SK-N-SH (cell line): ENCODE results near the gene USP48. TPM values are rescaled to one million over a fixed set of nuclear protein-coding genes. Genes with fewer than 3 reads are reported as not detected.

Experiments used
- CTCF ChIA-PET: fragments of 300-600, 350-600 bp; formaldehyde crosslinking; extraction: SDS; loops from one replicate; lab custom pipeline; 2021; lab: Yijun Ruan, JAX
- POLR2A ChIA-PET: fragments of 350-600 bp; sonication (Branson Sonifier 250); formaldehyde crosslinking; extraction: SDS; loops from one replicate; lab custom pipeline; 2020; ENCODE audit warnings: antibody characterized with exemption, inconsistent platforms; lab: Yijun Ruan, JAX
- DNase-seq: peaks from one replicate; pipeline ENCODE4 v3.0.0; 2012
- H2AFZ ChIP-seq: fragments of 200-600 bp; sonication (generic); 2 replicates; pipeline ENCODE4 v1.8.1; 2016; ENCODE audit warnings: antibody characterized with exemption, mild to moderate bottlenecking, low read depth
- H3F3A ChIP-seq: fragments of 200-600 bp; sonication (generic); replicated peaks from 2 replicates; pipeline ENCODE3; 2016; ENCODE audit warnings: antibody characterized with exemption, mild to moderate bottlenecking; ENCODE audit not compliant: insufficient read depth
- H3K27ac ChIP-seq, 2 experiments: fragments of 200-500 bp in 1 of 2; fragments of 200-600 bp in 1 of 2; sonication (Bioruptor generic) in 1 of 2; sonication (generic), shearing (Covaris generic) in 1 of 2; 2 replicates each; pipeline versions ENCODE4 v1.5.1 to v1.6.1; 2014 to 2016; ENCODE audit warnings: low read depth in 2 of 2, inconsistent platforms in 1 of 2, low read length in 1 of 2, mild to moderate bottlenecking in 1 of 2, mixed read lengths in 1 of 2
- H3K27me3 ChIP-seq: fragments of 200-600 bp; sonication (generic), shearing (Covaris generic); 2 replicates; pipeline ENCODE4 v1.6.1; 2016; ENCODE audit warnings: mixed run types; ENCODE audit not compliant: insufficient read depth
- H3K36me3 ChIP-seq, 2 experiments: fragments of 200-500 bp in 1 of 2; fragments of 200-600 bp in 1 of 2; sonication (Bioruptor generic) in 1 of 2; sonication (generic) in 1 of 2; replicated peaks in 1 of 2; 2 replicates each; pipeline versions ENCODE3 to v1.5.1; 2014 to 2016; ENCODE audit warnings: low read length in 1 of 2, mild to moderate bottlenecking in 1 of 2; ENCODE audit not compliant: insufficient read depth in 2 of 2, control insufficient read depth in 1 of 2
- H3K4me1 ChIP-seq, 2 experiments: fragments of 200-500 bp in 1 of 2; fragments of 200-600 bp in 1 of 2; sonication (Bioruptor generic) in 1 of 2; sonication (generic), shearing (Covaris generic) in 1 of 2; 2 replicates each; pipeline versions ENCODE4 v1.5.1 to v1.6.1; 2014 to 2016; ENCODE audit warnings: low read depth in 1 of 2, low read length in 1 of 2, mixed run types in 1 of 2; ENCODE audit not compliant: insufficient read depth in 2 of 2, control insufficient read depth in 1 of 2
- H3K4me2 ChIP-seq: fragments of 200-600 bp; sonication (generic), shearing (Covaris generic); 2 replicates; pipeline ENCODE4 v1.6.1; 2017; ENCODE audit warnings: mixed run types
- H3K4me3 ChIP-seq, 2 experiments: fragments of 200-500 bp in 1 of 2; fragments of 200-600 bp in 1 of 2; sonication (Bioruptor generic) in 1 of 2; sonication (generic), shearing (Covaris generic) in 1 of 2; 2 replicates each; pipeline versions ENCODE4 v1.5.1 to v1.8.1; 2014 to 2016; ENCODE audit warnings: low read depth in 2 of 2, inconsistent platforms in 1 of 2, low read length in 1 of 2, mild to moderate bottlenecking in 1 of 2, mixed read lengths in 1 of 2, moderate library complexity in 1 of 2
- H3K79me2 ChIP-seq: fragments of 200-600 bp; sonication (generic); 2 replicates; pipeline ENCODE4 v1.8.1; 2017; ENCODE audit warnings: mild to moderate bottlenecking; ENCODE audit not compliant: insufficient read depth
- H3K9ac ChIP-seq: fragments of 200-600 bp; sonication (generic); 2 replicates; pipeline ENCODE4 v1.6.1; 2017; ENCODE audit warnings: mixed run types
- H3K9me2 ChIP-seq: fragments of 200-600 bp; sonication (generic); 2 replicates; pipeline ENCODE4 v1.6.1; 2017; ENCODE audit warnings: mixed run types
- H3K9me3 ChIP-seq: fragments of 200-600 bp; sonication (generic); 2 replicates; pipeline ENCODE4 v1.6.1; 2017; ENCODE audit warnings: mixed run types, mild to moderate bottlenecking, moderate library complexity
- H4K20me1 ChIP-seq: fragments of 200-600 bp; sonication (generic); 2 replicates; pipeline ENCODE4 v1.6.1; 2017; ENCODE audit warnings: mild to moderate bottlenecking, mixed run types; ENCODE audit not compliant: insufficient read depth
- EP300 ChIP-seq, 2 experiments: IDR thresholded peaks; 2 replicates each; pipeline versions ENCODE4 v1.4.0 to v1.6.1; 2012; ENCODE audit warnings: borderline replicate concordance in 1 of 2, low read depth in 1 of 2, low read length in 1 of 2
- FOXJ3 ChIP-seq: sonication (generic); formaldehyde crosslinking; IDR thresholded peaks from 2 replicates; pipeline ENCODE4 v1.5.1; 2020; ENCODE audit warnings: mild to moderate bottlenecking, missing genetic modification reagents
- FOXM1 ChIP-seq: IDR thresholded peaks from 2 replicates; pipeline ENCODE4 v1.4.0; 2012; ENCODE audit warnings: low read depth, mild to moderate bottlenecking
- JUND ChIP-seq: IDR thresholded peaks from 2 replicates; pipeline ENCODE4 v1.4.0; 2012
- MEF2A ChIP-seq: IDR thresholded peaks from 2 replicates; pipeline ENCODE4 v1.4.0; 2012; ENCODE audit warnings: low read depth, borderline replicate concordance
- MXI1 ChIP-seq: IDR thresholded peaks from 2 replicates; pipeline ENCODE4 v1.6.1; 2012; ENCODE audit warnings: mild to moderate bottlenecking, low read depth, low read length, improper control_type of control experiment
- NFIC ChIP-seq: IDR thresholded peaks from 2 replicates; pipeline ENCODE4 v1.4.0; 2012; ENCODE audit warnings: borderline replicate concordance
- NRF1 ChIP-seq: IDR thresholded peaks from 2 replicates; pipeline ENCODE4 v1.6.1; 2012; ENCODE audit warnings: low read depth, mild to moderate bottlenecking, low read length
- RXRA ChIP-seq: IDR thresholded peaks from 2 replicates; pipeline ENCODE4 v1.4.0; 2012; ENCODE audit warnings: low read depth, mild to moderate bottlenecking, borderline replicate concordance
- SMC3 ChIP-seq: IDR thresholded peaks from 2 replicates; pipeline ENCODE4 v1.6.1; 2012; ENCODE audit warnings: low read depth, low read length, improper control_type of control experiment
- TAF1 ChIP-seq: IDR thresholded peaks from 2 replicates; pipeline ENCODE4 v1.6.1; 2012; ENCODE audit warnings: low read depth, mild to moderate bottlenecking, low read length, moderate library complexity, borderline replicate concordance
- WGBS: methylation state at CpG from one replicate; pipeline ENCODE4 v1.1.6; 2017; ENCODE audit warnings: low lambda C conversion rate; 5-methylcytosine and 5-hydroxymethylcytosine counted together
- polyA plus RNA-seq, 3 experiments: library from polyadenylated mRNA; depleted of rRNA; stranded (reverse); fragments of >200 nt; gene quantifications; 2 replicates each; pipeline ENCODE4 v1.2.3, GENCODE V29; 2012
- TF ChIP-seq, protein P1 (sequence below): fragments of 150-350 bp; IDR thresholded peaks from 2 replicates; pipeline ENCODE4 v1.6.1; 2016; ENCODE audit warnings: mild to moderate bottlenecking, low read depth, low read length
- TF ChIP-seq, protein P2 (sequence below): fragments of 200-600 bp; sonication (generic); IDR thresholded peaks from 2 replicates; pipeline ENCODE4 v1.6.1; 2017; ENCODE audit warnings: antibody characterized with exemption, mild to moderate bottlenecking, moderate library complexity
- TF ChIP-seq, protein P3 (sequence below): IDR thresholded peaks from 2 replicates; pipeline ENCODE4 v1.4.0; 2012; ENCODE audit warnings: low read depth

Gene USP48
- polyA plus RNA-seq, 1 of the 3 experiments (the other 2 are of a cell fraction): 13.6 TPM

GRCh38 chr1:21664806-21665588, 118.0 kb downstream of the USP48 start:
- POLR2A ChIA-PET: no interaction called here
- Histone ChIP-seq H3K4me1 (peaks cover 0 to 4% of the 10 kb centered on the region in 2 experiments; a peak in 1 of 4 replicates), H3K36me3 (no peaks in the 10 kb centered on the region), H3K79me2 (no peaks in the 10 kb centered on the region), H3K4me2 (no peak overlapping the region), H3K9me3 (no peaks in the 10 kb centered on the region), H3K9ac (no peak overlapping the region), H3K9me2 (no peaks in the 10 kb centered on the region), H3K27me3 (peaks cover 7% of the 10 kb centered on the region; the same call in 1 of the 2 replicates), H2AFZ (no peak overlapping the region), H3F3A (no peaks in the 10 kb centered on the region), H4K20me1 (no peaks in the 10 kb centered on the region)
- 62% methylated on average over 9 of the region's 10 CpGs for WGBS
- CTCF ChIA-PET: interaction anchor here (0.9 to 1.3 kb wide), 5 partner anchors 13 to 361 kb away, joined by 3 read pairs; no protein-coding TSS in a partner anchor
- no peak for TF ChIP-seq EP300 (IDR thresholded peaks at IDR 0.05; ENCODE audit: borderline replicate concordance in 1 of 2, low read depth in 1 of 2, low read length in 1 of 2)
- TF ChIP-seq FOXM1: no peak
- TF ChIP-seq, protein P1, sequence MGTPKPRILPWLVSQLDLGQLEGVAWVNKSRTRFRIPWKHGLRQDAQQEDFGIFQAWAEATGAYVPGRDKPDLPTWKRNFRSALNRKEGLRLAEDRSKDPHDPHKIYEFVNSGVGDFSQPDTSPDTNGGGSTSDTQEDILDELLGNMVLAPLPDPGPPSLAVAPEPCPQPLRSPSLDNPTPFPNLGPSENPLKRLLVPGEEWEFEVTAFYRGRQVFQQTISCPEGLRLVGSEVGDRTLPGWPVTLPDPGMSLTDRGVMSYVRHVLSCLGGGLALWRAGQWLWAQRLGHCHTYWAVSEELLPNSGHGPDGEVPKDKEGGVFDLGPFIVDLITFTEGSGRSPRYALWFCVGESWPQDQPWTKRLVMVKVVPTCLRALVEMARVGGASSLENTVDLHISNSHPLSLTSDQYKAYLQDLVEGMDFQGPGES: no peak
- no peak for TF ChIP-seq MXI1
- TF ChIP-seq, protein P2, sequence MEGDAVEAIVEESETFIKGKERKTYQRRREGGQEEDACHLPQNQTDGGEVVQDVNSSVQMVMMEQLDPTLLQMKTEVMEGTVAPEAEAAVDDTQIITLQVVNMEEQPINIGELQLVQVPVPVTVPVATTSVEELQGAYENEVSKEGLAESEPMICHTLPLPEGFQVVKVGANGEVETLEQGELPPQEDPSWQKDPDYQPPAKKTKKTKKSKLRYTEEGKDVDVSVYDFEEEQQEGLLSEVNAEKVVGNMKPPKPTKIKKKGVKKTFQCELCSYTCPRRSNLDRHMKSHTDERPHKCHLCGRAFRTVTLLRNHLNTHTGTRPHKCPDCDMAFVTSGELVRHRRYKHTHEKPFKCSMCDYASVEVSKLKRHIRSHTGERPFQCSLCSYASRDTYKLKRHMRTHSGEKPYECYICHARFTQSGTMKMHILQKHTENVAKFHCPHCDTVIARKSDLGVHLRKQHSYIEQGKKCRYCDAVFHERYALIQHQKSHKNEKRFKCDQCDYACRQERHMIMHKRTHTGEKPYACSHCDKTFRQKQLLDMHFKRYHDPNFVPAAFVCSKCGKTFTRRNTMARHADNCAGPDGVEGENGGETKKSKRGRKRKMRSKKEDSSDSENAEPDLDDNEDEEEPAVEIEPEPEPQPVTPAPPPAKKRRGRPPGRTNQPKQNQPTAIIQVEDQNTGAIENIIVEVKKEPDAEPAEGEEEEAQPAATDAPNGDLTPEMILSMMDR: no peak
- no peak for TF ChIP-seq RXRA
- TF ChIP-seq FOXJ3 (CRISPR knock-in tag): no peak
- TF ChIP-seq SMC3: no peak
- TF ChIP-seq JUND: no peak
- TF ChIP-seq NRF1: no peak
- TF ChIP-seq MEF2A: no peak
- TF ChIP-seq NFIC: no peak
- TF ChIP-seq, all 33 proteins: peak for 0
- Histone ChIP-seq H3K4me3 (no peak overlapping the region), H3K27ac (no peak overlapping the region)
- DNase-seq: no peak

GRCh38 chr1:21663951-21664805, 118.8 kb downstream of the USP48 start:
- no peak overlapping the region for H2AFZ ChIP-seq
- CTCF ChIA-PET: interaction anchor here (0.9 to 1.3 kb wide), 4 partner anchors 293 to 362 kb away, joined by 3 read pairs; no protein-coding TSS in a partner anchor
- peaks cover 0 to 4% of the 10 kb centered on the region in 2 experiments; a peak in 1 of 4 replicates for H3K4me1 ChIP-seq
- H3K36me3 ChIP-seq: no peaks in the 10 kb centered on the region
- H4K20me1 ChIP-seq: no peaks in the 10 kb centered on the region
- no peak for DNase-seq
- H3K9me2 ChIP-seq: no peaks in the 10 kb centered on the region
- WGBS: 82% methylated on average over 13 of the region's 16 CpGs
- H3F3A ChIP-seq: no peaks in the 10 kb centered on the region
- H3K79me2 ChIP-seq: no peaks in the 10 kb centered on the region
- POLR2A ChIA-PET: no interaction called here
- H3K4me2 ChIP-seq: no peak overlapping the region
- TF ChIP-seq FOXM1 (no peak), TAF1 (no peak)
- TF ChIP-seq, protein P3, sequence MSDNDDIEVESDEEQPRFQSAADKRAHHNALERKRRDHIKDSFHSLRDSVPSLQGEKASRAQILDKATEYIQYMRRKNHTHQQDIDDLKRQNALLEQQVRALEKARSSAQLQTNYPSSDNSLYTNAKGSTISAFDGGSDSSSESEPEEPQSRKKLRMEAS: no peak
- H3K9ac ChIP-seq: no peak overlapping the region
- no peaks in the 10 kb centered on the region for H3K9me3 ChIP-seq
- peaks cover 7% of the 10 kb centered on the region for H3K27me3 ChIP-seq
- no peak overlapping the region for H3K4me3 ChIP-seq
- H3K27ac ChIP-seq: no peak overlapping the region
